ENCODE data around the gene PTPRO.

Gene PTPRO

GRCh38 chr12:15528666-15529065, 206.4 kb downstream of the PTPRO start:
- DNase-seq, result no peak

- DNase-seq, result no peak
Measured at GRCh38 chr12:15530361-15530760, 208.1 kb downstream of the PTPRO start.

GRCh38 chr12:15532364-15532977, 210.2 kb downstream of the PTPRO start:
- DNase-seq, result no peak

GRCh38 chr12:15534322-15534721, 212.0 kb downstream of the PTPRO start:
- no peak for DNase-seq

- DNase-seq, result no peak
Measured at GRCh38 chr12:15534874-15535273, 212.6 kb downstream of the PTPRO start.

- DNase-seq, result no peak
Measured at GRCh38 chr12:15535352-15535781, 213.1 kb downstream of the PTPRO start.

- DNase-seq, result no peak
Measured at GRCh38 chr12:15536446-15536845, 214.1 kb downstream of the PTPRO start.

- DNase-seq, result no peak
Measured at GRCh38 chr12:15538881-15539280, 216.6 kb downstream of the PTPRO start.

- DNase-seq, result no peak
Measured at GRCh38 chr12:15540005-15540404, 217.7 kb downstream of the PTPRO start.

- no peak for DNase-seq
Measured at GRCh38 chr12:15540469-15540872, 218.2 kb downstream of the PTPRO start.

GRCh38 chr12:15541996-15542631, 219.8 kb downstream of the PTPRO start:
- no peak for DNase-seq

- no peak for DNase-seq
Measured at GRCh38 chr12:15543347-15543746, 221.0 kb downstream of the PTPRO start.

- no peak for DNase-seq
Measured at GRCh38 chr12:15544589-15544988, 222.3 kb downstream of the PTPRO start.

GRCh38 chr12:15545334-15545733, 223.0 kb downstream of the PTPRO start:
- DNase-seq, result no peak

- no peak for DNase-seq
Measured at GRCh38 chr12:15546102-15546701, 223.9 kb downstream of the PTPRO start.

- no peak for DNase-seq
Measured at GRCh38 chr12:15547063-15547462, 224.8 kb downstream of the PTPRO start.

- DNase-seq, result no peak
Measured at GRCh38 chr12:15547691-15548090, 225.4 kb downstream of the PTPRO start.

- DNase-seq, result no peak
Measured at GRCh38 chr12:15550793-15551192, 228.5 kb downstream of the PTPRO start.

GRCh38 chr12:15555446-15555845, 233.1 kb downstream of the PTPRO start:
- no peak for DNase-seq

GRCh38 chr12:15556411-15557102, 234.2 kb downstream of the PTPRO start:
- DNase-seq, result no peak

- DNase-seq, result no peak
Measured at GRCh38 chr12:15558915-15559528, 236.7 kb downstream of the PTPRO start.

GRCh38 chr12:15561396-15561795, 239.1 kb downstream of the PTPRO start:
- no peak for DNase-seq

- no peak for DNase-seq
Measured at GRCh38 chr12:15562263-15562662, 240.0 kb downstream of the PTPRO start.

Data from NCI-H1930 (cell line).